GM10266 (cell line): Measurements from ENCODE around the gene JAZF1.
"Not testable (repeated sequence)": the region's sequence is repeated elsewhere in the genome, so short reads cannot be mapped to it uniquely, and the experiment has no call there.

Experiments
- DNase-seq: peaks from one replicate; pipeline ENCODE4 v3.0.0; 2012; ENCODE audit errors: extremely low spot score
- TF ChIP-seq, protein P1 (sequence below): IDR thresholded peaks from 2 replicates; pipeline ENCODE4 v1.5.1; 2012; ENCODE audit warnings: mild to moderate bottlenecking, low read depth; ENCODE audit not compliant: control insufficient read depth, insufficient read depth; ENCODE audit errors: missing control alignments

JAZF1 gene

DNA sequence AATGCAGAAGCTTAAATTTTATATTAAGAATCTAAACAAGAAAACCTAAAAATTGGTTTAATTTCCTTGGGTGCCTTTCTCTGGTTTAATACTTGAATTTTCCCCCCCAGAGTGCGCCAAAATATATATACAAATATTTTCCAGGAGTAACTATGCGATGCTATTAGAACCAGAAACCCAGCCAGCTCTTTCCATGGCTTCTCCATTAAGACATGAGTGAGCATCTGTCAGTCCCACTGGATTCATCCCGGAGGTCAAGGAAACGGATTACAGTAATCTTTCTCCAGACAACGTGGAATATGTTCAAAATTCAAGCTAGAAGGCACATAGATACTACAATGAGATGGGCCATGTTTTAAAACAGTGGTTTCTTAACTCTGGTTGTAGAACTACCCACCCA, 291.9 kb downstream of the JAZF1 start:
- DNase-seq: no peak
- TF ChIP-seq, protein P1, sequence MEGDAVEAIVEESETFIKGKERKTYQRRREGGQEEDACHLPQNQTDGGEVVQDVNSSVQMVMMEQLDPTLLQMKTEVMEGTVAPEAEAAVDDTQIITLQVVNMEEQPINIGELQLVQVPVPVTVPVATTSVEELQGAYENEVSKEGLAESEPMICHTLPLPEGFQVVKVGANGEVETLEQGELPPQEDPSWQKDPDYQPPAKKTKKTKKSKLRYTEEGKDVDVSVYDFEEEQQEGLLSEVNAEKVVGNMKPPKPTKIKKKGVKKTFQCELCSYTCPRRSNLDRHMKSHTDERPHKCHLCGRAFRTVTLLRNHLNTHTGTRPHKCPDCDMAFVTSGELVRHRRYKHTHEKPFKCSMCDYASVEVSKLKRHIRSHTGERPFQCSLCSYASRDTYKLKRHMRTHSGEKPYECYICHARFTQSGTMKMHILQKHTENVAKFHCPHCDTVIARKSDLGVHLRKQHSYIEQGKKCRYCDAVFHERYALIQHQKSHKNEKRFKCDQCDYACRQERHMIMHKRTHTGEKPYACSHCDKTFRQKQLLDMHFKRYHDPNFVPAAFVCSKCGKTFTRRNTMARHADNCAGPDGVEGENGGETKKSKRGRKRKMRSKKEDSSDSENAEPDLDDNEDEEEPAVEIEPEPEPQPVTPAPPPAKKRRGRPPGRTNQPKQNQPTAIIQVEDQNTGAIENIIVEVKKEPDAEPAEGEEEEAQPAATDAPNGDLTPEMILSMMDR: no peak

DNA sequence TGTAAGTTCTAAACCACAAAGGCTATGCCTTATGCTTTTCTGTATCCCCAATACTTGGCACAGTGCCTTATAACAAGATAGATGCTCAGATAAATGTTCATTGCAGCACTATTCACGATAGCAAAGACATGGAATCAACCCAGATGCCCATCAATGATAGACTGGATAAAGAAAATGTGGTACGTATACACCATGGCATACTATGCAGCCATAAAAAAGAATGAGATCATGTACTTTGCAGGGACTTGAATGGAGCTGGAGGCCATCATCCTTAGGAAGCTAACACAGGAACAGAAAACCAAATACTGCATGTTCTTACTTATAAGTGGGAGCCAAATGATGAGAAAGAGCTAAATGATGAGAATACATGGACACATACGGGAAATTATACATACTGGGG, 293.9 kb downstream of the JAZF1 start:
- not testable (repeated sequence) for DNase-seq

DNA sequence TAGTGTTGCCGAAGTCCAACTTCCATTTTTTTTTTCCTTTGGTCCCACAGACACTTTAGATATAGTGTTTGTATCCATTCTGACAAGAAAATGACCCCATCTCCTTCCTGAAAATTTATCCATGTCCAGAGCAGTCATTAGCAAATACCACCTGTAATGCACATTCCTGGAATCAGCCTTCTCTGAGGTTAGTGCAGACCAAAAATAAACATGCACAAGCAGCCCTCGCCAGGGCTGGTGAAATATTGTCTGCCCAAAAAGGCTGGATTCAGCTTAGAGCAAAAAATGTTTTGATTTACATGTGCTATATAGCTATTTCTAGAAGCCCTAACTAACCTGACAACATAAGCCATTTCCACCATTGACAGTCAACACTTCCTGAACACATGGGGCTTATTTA, 294.9 kb downstream of the JAZF1 start:
- TF ChIP-seq, protein P1: no peak
- no peak for DNase-seq

DNA sequence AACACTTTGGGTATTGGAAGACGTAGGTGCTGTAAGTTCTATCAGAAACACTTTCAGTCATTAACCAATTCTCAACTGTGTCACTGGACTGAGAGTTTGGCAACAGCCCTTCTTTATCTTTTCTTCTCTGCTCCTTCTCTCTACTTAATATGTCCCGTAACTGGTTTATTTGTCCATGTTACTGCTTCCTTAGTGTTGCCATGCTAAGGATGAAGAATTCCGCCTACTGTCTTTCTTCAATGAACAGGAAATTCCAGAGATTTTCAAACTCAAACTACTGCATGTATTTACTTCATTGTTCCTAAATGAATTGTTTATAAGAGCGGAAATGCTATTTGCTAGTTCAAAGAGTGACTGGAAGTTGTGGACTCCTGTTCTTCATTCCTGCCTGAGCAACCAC, 296.9 kb downstream of the JAZF1 start:
- TF ChIP-seq, protein P1: no peak
- DNase-seq: no peak

DNA sequence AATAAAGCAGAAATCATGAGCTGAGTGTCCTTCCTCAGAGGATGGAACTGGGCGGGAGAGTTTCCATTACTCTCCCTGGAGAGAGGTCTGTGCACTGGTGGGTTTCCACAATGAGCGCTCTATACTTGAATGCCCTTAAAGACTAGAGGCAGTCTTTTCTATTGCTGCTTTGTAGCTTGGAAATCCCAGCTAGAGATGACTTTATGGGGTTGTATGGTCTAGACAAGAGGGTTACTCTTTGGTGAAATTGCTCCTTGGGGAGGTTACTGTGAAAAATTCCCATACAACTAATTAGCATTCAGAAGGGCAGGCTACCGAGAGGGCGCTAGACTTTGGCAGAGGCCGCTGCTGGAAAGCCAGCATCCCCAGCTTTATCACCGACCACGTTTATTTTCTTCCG, 303.8 kb downstream of the JAZF1 start:
- TF ChIP-seq, protein P1: no peak

DNA sequence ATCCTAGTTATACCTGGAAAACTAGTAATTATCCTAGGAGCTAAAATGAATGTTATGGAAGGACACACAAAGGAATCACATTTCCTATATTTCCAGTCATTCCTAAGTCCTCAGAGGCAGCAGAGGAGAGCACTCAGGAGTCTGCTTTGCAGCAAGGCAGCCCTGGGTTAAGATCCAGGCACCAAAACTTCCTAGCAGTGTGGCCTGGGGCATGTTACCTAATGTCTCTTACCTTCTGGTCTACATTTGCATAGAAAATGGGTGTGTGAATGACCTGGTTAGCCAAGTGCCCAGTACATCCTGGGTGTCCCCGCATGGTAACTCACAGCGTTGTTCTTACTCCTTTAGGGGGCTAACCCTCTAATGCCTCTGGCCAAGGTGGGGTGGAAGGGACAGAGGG, 304.8 kb downstream of the JAZF1 start:
- no peak for DNase-seq

More for the DNA sequence above, 303.8 kb downstream of the JAZF1 start:
- DNase-seq: no peak

DNA sequence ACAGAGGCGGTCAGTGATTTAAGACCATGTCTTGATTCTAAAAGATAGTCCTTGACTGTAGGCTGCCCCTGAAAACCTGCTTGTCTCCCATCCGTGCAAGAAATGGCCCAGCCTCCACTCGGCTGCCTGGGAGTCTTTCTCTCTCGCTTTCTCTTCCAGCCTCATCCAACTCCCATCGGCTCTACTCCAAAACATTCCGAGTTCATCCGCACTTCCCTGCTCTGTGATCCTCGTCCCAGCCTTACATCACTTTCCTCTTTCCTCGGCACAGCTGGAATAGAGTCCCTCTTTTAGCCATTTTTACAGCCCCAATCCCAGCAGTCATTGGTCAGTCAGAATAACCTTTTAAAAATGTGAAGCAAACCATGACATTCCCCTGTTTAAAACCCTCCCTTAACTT, 305.5 kb downstream of the JAZF1 start:
- TF ChIP-seq, protein P1: no peak
- DNase-seq: no peak

More for the DNA sequence above, 304.8 kb downstream of the JAZF1 start:
- TF ChIP-seq, protein P1: no peak
